ENCODE data around the gene CRTAC1. TPM values are rescaled to one million over a fixed set of nuclear protein-coding genes. Genes with fewer than 3 reads are reported as not detected.

Gene CRTAC1
- total RNA-seq, 1 donor from 2014 or later = not detected

DNA sequence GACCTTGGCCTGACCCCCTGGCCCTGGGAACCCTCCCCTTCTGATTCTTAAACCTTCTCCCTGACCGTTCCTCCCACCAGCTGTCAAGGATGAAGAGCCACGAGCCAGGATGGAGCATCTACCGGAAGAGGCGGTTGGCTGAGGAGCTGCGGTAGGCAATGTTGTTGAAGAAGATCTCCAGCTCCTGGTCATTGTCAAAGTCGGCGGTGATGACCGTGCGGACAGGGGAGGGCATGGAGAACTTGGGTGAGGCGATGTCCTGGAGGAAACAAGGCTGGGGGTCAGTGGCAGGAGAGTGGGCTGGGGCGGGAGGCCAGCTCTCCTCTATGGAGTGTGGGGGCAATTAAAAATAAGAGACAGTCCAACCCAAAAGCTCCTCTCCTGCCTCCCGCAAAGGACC is 129.0 kb downstream of the CRTAC1 start:
- Mint-ChIP-seq H3K27me3 (peaks cover 3% of the 10 kb centered on the region), H3K4me3 (no peak overlapping the region), H3K9me3 (no peaks in the 10 kb centered on the region), H3K4me1 (no peaks in the 10 kb centered on the region), H3K27ac (no peak overlapping the region), H3K36me3 (ENCODE audit: low read depth) (no peaks in the 10 kb centered on the region)
- intact Hi-C loops (cut with micrococcal nuclease) = no loop called here
- no peak for DNase-seq

DNA sequence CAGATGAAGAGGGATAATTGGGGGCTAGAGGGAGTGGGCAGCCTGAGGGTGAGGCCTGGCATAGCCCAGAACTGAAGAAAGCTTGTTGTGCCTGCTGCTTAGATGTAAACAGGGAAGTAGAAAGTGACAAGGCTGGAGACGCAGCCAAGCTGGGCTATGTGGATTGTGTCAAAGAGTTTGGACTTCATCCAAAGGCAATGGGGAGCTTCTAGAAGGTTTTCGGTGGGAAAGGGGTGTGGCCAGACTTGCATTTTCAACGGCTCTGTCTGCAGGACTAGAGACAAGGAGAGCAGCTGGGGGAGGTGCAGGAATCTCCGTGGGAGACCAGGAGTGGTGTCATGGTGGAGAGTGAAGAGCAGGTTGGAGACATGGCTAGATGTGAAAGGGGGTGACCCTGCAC is 132.0 kb downstream of the CRTAC1 start:
- no peak for DNase-seq
- Mint-ChIP-seq H3K4me1 (no peaks in the 10 kb centered on the region), H3K27ac (no peak overlapping the region), H3K9me3 (no peaks in the 10 kb centered on the region), H3K27me3 (peaks cover 5% of the 10 kb centered on the region), H3K36me3 (ENCODE audit: low read depth) (no peaks in the 10 kb centered on the region), H3K4me3 (no peak overlapping the region)
- intact Hi-C loops (cut with micrococcal nuclease) = no loop called here

DNA sequence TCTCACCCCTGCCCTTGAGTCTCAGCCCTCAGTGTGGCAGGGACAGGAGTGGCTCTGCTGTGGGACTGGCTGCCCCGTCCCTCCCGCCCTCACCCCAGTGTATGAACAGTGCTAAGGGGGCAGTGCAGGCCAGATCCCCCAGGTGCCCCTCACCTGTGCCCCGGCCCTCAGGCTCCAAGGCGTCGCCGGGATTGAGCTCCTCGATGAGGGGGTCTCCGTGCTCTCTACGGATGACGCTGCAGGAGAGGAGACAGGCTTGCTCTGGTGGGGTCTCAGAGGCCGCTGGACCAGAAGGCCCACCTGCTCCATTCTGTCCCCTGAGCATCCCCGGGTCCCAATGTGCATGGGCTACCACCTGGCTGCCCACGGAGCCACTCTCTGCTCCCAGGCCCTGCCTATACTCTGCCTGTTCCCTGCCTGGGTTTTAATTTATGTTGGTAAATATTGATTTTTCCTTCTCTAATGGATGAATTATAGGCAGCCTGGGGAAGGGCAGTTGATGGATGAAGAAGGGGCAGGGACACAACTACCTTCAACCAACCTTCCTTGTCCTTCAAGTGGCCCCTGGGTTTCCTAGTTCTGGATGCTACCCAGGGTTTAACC is 133.6 kb downstream of the CRTAC1 start:
- H3K9me3 Mint-ChIP-seq = no peaks in the 10 kb centered on the region
- H3K27me3 Mint-ChIP-seq = peaks cover 5% of the 10 kb centered on the region
- no peak overlapping the region for H3K27ac Mint-ChIP-seq
- H3K4me3 Mint-ChIP-seq = no peak overlapping the region
- intact Hi-C loops (cut with micrococcal nuclease) = no loop called here
- no peaks in the 10 kb centered on the region for H3K36me3 Mint-ChIP-seq (ENCODE audit: low read depth)
- no peaks in the 10 kb centered on the region for H3K4me1 Mint-ChIP-seq
- no peak for DNase-seq

DNA sequence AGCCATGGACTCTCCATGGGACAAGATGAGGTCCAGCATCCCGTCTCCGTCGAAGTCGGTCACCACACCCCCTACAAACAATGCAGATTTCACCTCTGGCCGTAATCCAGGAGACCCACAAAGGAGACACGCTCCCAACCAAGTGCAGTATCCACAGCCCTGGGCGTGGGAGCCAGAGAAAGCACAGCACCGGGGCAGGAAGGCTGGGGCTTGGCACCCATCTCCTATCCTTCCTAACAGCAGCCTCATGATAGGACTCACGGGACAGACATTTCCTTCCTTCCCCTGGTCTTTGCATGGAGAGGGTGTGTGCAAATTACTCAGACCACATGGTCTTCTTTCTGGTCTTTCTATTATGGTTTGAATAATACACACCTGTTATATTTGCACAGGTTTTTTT is 134.5 kb downstream of the CRTAC1 start:
- no peak overlapping the region for H3K27ac Mint-ChIP-seq
- peaks cover 5% of the 10 kb centered on the region for H3K27me3 Mint-ChIP-seq
- no peak overlapping the region for H3K4me3 Mint-ChIP-seq
- intact Hi-C loops (cut with micrococcal nuclease) = no loop called here
- no peaks in the 10 kb centered on the region for H3K36me3 Mint-ChIP-seq (ENCODE audit: low read depth)
- H3K4me1 Mint-ChIP-seq = no peaks in the 10 kb centered on the region
- H3K9me3 Mint-ChIP-seq = no peaks in the 10 kb centered on the region
- DNase-seq = no peak

DNA sequence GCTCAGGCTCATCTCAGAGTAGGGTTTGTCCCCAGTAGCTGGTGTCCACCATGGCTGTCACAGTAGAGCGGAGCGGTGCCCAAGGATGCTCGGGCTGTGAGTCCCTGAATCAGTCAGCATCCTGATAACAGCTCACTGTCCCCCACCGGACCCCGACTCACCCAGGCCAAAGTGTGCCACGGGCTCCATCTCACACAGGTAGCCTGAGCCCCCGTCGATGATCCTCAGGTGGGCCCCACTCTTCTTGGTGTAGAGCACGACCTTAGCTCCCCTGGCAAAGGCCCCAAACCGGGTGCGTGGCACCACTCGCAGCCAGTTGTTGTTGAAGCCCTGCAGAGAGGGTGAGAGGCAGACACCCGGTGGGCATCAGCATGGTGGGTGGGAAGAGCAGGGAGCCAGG is 135.3 kb downstream of the CRTAC1 start:
- intact Hi-C loops (cut with micrococcal nuclease) = no loop called here
- Mint-ChIP-seq H3K4me1 (no peaks in the 10 kb centered on the region), H3K27me3 (peaks cover 5% of the 10 kb centered on the region), H3K9me3 (no peaks in the 10 kb centered on the region), H3K4me3 (no peak overlapping the region), H3K36me3 (ENCODE audit: low read depth) (no peaks in the 10 kb centered on the region), H3K27ac (no peak overlapping the region)
- no peak for DNase-seq

DNA sequence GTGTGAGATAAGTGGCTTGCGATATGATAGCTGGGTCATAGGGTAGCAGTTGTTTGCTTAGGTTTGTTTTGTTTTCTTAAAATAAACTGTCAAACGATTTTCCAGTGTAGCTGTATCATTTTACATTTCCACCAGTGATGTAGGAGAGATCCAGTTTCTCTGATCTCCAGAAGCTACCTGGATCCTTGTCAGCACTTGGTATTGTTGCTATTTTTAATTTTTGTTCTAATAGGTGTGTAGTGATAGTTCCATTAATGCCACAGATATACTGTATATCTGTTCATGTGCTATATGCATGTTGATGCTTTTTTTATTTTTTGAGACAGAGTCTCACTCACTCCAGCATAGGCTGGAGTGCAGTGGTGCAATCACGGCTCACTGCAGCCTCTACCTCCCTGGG is 136.3 kb downstream of the CRTAC1 start:
- H3K27ac Mint-ChIP-seq = no peak overlapping the region
- H3K4me3 Mint-ChIP-seq = no peak overlapping the region
- DNase-seq = no peak
- no peaks in the 10 kb centered on the region for H3K36me3 Mint-ChIP-seq (ENCODE audit: low read depth)
- intact Hi-C loops (cut with micrococcal nuclease) = no loop called here
- peaks cover 5% of the 10 kb centered on the region for H3K27me3 Mint-ChIP-seq
- H3K9me3 Mint-ChIP-seq = no peaks in the 10 kb centered on the region
- no peaks in the 10 kb centered on the region for H3K4me1 Mint-ChIP-seq

DNA sequence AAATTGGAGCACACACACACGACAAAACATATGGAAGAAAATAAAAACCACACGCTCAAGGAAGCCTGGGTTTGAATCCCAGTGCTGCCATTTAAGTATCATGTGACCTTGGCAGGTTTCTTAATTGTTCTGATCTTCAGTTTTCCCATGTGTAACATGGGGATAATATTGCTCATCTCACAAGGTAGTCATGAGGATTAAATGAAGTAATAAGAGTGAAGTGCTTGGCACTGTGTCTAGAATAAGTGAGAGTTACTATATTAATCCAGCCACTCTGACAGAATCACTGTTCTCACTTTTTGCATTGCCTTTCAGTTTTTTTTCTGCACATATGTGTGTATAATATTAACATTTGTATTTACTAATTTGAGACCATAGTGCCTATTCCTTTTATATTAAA is 137.5 kb downstream of the CRTAC1 start:
- Mint-ChIP-seq H3K27ac (no peak overlapping the region), H3K36me3 (ENCODE audit: low read depth) (no peaks in the 10 kb centered on the region), H3K27me3 (peaks cover 5% of the 10 kb centered on the region), H3K9me3 (no peaks in the 10 kb centered on the region), H3K4me1 (no peaks in the 10 kb centered on the region), H3K4me3 (no peak overlapping the region)
- intact Hi-C loops (cut with micrococcal nuclease) = no loop called here
- no peak for DNase-seq

DNA sequence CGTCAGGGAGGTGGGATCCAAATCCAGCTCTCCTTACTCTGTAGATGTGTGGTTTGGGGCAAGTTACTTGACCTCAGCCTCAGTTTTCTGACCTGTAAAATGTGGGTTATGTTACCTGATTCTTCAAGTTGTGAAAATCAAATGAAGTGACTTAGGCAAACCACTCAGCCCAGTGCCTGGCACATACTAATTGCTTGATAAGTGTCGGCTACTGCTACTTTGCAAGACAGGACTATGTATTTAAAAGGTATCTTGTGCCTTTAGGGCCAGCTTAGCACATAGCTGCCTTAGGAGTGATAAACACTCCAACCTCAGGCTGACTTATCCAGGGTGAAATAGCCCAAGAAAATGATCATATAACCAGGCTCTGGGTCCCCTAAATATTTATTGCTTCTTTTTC is 137.9 kb downstream of the CRTAC1 start:
- Mint-ChIP-seq H3K36me3 (ENCODE audit: low read depth) (no peaks in the 10 kb centered on the region), H3K4me1 (no peaks in the 10 kb centered on the region), H3K27ac (no peak overlapping the region), H3K27me3 (peaks cover 5% of the 10 kb centered on the region), H3K4me3 (no peak overlapping the region), H3K9me3 (no peaks in the 10 kb centered on the region)
- no peak for DNase-seq
- intact Hi-C loops (cut with micrococcal nuclease) = no loop called here

DNA sequence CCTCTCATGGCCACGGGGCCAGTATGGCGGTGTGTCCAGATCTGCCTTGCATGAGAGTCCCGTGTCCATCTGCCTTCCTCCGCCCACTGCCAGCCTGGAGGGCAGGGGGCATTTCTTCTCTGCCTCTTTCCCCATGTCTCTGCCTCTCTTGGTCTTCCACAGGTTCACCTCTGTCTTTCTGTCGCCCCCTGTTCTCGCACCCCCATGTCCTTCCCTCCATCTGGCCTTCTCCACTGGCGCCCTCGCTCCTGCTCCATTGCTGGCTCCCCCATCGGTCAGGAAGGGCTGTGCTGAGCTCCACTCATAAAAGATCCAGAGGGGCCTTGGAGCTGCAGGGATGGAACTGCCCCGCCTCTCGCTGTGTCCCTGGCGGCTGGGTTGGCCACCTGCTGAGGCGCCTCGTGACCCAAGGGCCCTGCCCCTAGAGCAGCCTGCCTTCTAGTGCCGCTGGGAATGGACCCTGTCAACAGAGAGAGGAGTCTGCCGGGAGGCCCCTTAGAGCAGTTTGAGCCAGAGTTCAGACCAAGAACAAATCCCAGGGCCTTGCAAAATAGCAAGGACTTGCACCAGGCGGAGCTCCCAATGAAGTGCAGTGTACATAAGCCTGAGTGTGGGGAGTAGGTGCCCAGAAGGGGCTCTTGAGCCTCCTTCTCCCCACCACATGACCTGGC is 138.8 kb downstream of the CRTAC1 start:
- Mint-ChIP-seq H3K4me3 (no peak overlapping the region), H3K9me3 (no peaks in the 10 kb centered on the region), H3K4me1 (no peaks in the 10 kb centered on the region), H3K27me3 (peaks cover 5% of the 10 kb centered on the region), H3K36me3 (ENCODE audit: low read depth) (no peaks in the 10 kb centered on the region), H3K27ac (no peak overlapping the region)
- DNase-seq = no peak
- intact Hi-C loops (cut with micrococcal nuclease) = no loop called here

DNA sequence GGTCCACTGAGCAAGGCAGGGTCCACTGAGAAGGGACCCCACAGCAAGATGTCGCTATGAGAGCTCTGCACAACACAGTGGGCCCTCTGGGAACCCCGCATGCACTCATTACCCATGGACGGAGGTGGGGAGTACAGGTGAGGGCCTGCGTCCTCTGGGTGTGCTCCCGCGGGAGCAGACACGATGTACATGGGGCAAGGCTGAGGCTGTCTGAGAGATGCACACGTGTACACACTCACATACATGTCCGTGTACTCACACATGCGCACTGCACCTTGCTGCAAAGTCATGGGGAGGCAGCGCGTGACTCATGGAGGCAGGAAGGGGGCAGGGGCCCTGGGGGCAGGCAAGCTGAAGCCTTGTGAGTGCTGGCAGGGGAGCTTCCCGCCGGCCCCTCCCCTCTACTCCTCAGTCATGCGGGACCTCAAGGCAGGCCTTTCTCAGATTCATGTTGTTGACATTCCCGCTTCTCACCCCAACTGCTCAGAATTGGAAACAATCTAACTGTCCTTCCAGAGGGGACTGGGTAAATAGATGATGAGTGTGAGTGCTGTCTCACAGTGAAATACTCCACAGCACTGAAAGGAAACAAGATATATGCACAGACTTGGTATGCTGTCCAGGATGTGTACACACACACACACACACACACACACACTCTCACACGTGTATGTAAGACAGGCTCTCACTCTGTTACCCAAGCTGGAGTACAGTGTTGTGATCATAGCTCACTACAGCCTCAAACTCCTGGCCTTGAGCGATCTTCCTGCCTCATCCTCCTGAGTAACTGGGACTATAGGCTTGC is 140.8 kb downstream of the CRTAC1 start:
- Mint-ChIP-seq H3K9me3 (no peaks in the 10 kb centered on the region), H3K36me3 (ENCODE audit: low read depth) (no peaks in the 10 kb centered on the region), H3K27ac (no peak overlapping the region), H3K4me1 (no peaks in the 10 kb centered on the region), H3K27me3 (peaks cover 5% of the 10 kb centered on the region), H3K4me3 (no peak overlapping the region)
- intact Hi-C loops (cut with micrococcal nuclease) = no loop called here
- no peak for DNase-seq

DNA sequence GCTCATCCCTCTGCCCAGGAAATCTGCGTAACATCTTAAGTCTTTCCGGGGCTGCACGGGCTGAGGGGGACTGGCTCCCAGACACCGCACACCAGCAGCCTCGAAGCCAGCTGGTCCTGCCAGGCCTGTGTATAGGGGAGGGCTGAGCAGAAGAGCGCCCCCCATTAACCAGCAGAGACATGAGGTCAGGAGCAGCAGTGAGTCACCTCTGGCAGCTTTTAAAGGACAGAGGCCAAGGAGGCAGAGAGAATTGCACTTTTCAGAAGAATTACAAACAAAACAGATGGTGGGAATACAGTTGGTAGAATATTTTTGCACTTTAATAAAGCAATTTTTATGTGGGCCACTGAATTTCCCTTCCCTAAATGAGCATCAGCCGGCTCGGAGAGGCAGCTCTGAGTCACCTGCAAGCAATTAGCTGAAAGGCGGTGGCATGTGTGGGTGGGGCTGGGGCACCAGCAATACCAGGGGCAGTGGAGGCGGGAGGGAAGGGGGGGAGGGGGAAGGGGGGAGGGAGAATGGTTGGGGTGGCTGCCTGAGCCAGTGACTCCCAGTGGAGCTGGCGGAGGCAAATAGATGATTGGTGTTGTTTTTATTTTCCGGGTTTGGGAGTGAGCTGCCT is 141.7 kb downstream of the CRTAC1 start:
- Mint-ChIP-seq H3K36me3 (ENCODE audit: low read depth) (no peaks in the 10 kb centered on the region), H3K27ac (no peak overlapping the region), H3K4me3 (no peak overlapping the region), H3K9me3 (no peaks in the 10 kb centered on the region), H3K27me3 (peaks cover 3% of the 10 kb centered on the region), H3K4me1 (no peaks in the 10 kb centered on the region)
- no peak for DNase-seq
- intact Hi-C loops (cut with micrococcal nuclease) = no loop called here

DNA sequence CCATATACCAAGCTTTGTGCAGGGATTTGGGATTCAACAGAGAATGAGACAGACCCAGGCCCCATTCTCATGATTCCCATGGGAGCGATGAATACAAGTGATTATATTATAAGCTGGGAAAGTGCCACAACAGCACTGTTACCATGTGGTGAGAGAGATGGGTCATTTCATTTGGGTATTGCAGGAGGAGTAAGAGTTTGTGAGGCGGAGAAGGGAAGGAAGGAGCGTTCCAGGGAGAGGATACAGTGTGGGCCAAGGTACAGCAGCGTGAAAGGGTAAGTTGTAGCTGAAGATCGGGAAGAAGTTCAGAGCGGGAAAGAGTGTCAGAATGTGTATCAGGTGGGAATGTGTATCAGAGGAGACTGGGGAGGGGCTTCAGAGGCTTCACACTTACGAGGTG is 142.3 kb downstream of the CRTAC1 start:
- intact Hi-C loops (cut with micrococcal nuclease) = no loop called here
- Mint-ChIP-seq H3K4me3 (no peak overlapping the region), H3K4me1 (no peaks in the 10 kb centered on the region), H3K36me3 (ENCODE audit: low read depth) (no peaks in the 10 kb centered on the region), H3K27me3 (no peaks in the 10 kb centered on the region), H3K27ac (no peak overlapping the region), H3K9me3 (no peaks in the 10 kb centered on the region)
- DNase-seq = no peak

DNA sequence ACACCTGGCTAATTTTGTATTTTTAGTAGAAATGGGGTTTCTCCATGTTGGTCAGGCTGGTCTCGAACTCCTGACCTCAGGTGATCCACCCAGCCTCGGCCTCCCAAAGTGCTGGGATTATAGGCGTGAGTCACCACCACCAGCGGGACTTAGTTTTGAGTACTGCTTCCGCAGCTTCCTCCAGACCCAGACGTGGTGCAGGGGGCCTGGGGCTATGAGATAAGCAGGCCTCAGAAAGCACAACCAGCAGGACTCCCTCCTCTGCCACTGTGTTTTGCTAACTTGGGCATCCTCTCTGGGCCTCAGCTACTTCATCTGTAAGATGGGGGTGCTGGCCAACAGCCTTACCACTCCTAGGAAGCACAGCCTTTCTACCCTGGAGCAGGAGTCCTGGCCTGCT is 143.0 kb downstream of the CRTAC1 start:
- H3K27ac Mint-ChIP-seq = no peak overlapping the region
- no peaks in the 10 kb centered on the region for H3K9me3 Mint-ChIP-seq
- no peaks in the 10 kb centered on the region for H3K27me3 Mint-ChIP-seq
- H3K4me3 Mint-ChIP-seq = no peak overlapping the region
- H3K36me3 Mint-ChIP-seq (ENCODE audit: low read depth) = no peaks in the 10 kb centered on the region
- no peaks in the 10 kb centered on the region for H3K4me1 Mint-ChIP-seq
- no peak for DNase-seq
- intact Hi-C loops (cut with micrococcal nuclease) = no loop called here

DNA sequence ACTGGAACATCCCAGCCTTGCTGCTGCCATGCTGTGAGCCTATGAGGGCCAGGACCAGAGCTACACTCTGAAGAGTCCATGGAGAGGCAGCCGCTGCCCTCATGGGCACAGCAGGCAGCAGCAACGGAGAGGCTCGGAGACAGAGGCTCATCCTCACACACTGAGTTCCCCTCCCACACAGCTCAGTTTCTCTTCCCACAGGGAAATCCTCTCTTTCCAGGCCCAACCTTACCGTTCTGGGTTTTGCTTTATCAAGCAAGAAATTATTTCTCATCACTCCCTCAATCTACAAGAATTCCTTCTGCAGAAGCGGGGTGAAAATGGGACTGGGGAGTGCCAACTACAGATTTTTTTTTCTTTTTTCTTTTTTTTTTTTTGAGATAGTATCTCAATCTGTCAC is 144.1 kb downstream of the CRTAC1 start:
- Mint-ChIP-seq H3K4me3 (no peak overlapping the region), H3K4me1 (no peaks in the 10 kb centered on the region), H3K27ac (no peak overlapping the region), H3K27me3 (no peaks in the 10 kb centered on the region), H3K36me3 (ENCODE audit: low read depth) (no peaks in the 10 kb centered on the region), H3K9me3 (no peaks in the 10 kb centered on the region)
- intact Hi-C loops (cut with micrococcal nuclease) = no loop called here
- no peak for DNase-seq
